ENCODE measurements around the gene RNF32.
"Not testable (repeated sequence)": the region's sequence is repeated elsewhere in the genome, so short reads cannot be mapped to it uniquely, and the experiment has no call there.

RNF32 gene

GRCh38 chr7:156676263-156676662 is 35.7 kb downstream of the RNF32 start:
- no peak for DNase-seq

GRCh38 chr7:156677374-156678054 is 36.9 kb downstream of the RNF32 start:
- DNase-seq, result no peak

GRCh38 chr7:156680281-156680680 is 39.7 kb downstream of the RNF32 start:
- DNase-seq, result no peak

- no peak for DNase-seq
Measured at GRCh38 chr7:156682928-156683327, 42.4 kb downstream of the RNF32 start.

- DNase-seq, result no peak
Measured at GRCh38 chr7:156684251-156684650, 43.7 kb downstream of the RNF32 start.

- DNase-seq, result no peak
Measured at GRCh38 chr7:156684661-156685060, 44.1 kb downstream of the RNF32 start.

GRCh38 chr7:156691764-156692163 is 51.2 kb downstream of the RNF32 start:
- no peak for DNase-seq

- no peak for DNase-seq
Measured at GRCh38 chr7:156692849-156693248, 52.3 kb downstream of the RNF32 start.

GRCh38 chr7:156693627-156694026 is 53.1 kb downstream of the RNF32 start:
- no peak for DNase-seq

GRCh38 chr7:156697283-156697682 is 56.7 kb downstream of the RNF32 start:
- not testable (repeated sequence) for DNase-seq

- not testable (repeated sequence) for DNase-seq
Measured at GRCh38 chr7:156698512-156698911, 57.9 kb downstream of the RNF32 start.

- not testable (repeated sequence) for DNase-seq
Measured at GRCh38 chr7:156701787-156702186, 61.2 kb downstream of the RNF32 start.

- DNase-seq, result no peak
Measured at GRCh38 chr7:156702399-156702798, 61.8 kb downstream of the RNF32 start.

- DNase-seq, result no peak
Measured at GRCh38 chr7:156703209-156703608, 62.6 kb downstream of the RNF32 start.

- DNase-seq, result no peak
Measured at GRCh38 chr7:156703773-156704482, 63.4 kb downstream of the RNF32 start.

- DNase-seq, result no peak
Measured at GRCh38 chr7:156722043-156722826, 81.7 kb downstream of the RNF32 start.

- no peak for DNase-seq
Measured at GRCh38 chr7:156725073-156725472, 84.5 kb downstream of the RNF32 start.

- no peak for DNase-seq
Measured at GRCh38 chr7:156725936-156726335, 85.4 kb downstream of the RNF32 start.

All from activated CD4-positive, alpha-beta T cell treated with anti-CD3 and anti-CD28 coated beads for 4 hours (primary cell).